HepG2 (cell line): ENCODE data around the gene EFNA2. TPM values are rescaled to one million over a fixed set of nuclear protein-coding genes. Genes with fewer than 3 reads are reported as not detected.

ENCODE experiments used
- CBX5 ChIP-seq: sonication (generic); formaldehyde crosslinking; IDR thresholded peaks from 2 replicates; pipeline ENCODE4 v1.4.0; 2020; ENCODE audit warnings: missing genetic modification reagents, borderline replicate concordance
- EP300 ChIP-seq, 3 experiments: sonication (generic) in 1 of 3; formaldehyde crosslinking in 1 of 3; IDR thresholded peaks; 2 replicates each; pipeline versions ENCODE4 v1.5.1 to v1.6.1; 2011 to 2020; ENCODE audit warnings: low read depth in 2 of 3, low read length in 2 of 3, borderline replicate concordance in 1 of 3, improper control_type of control experiment in 1 of 3, mild to moderate bottlenecking in 1 of 3, missing genetic modification reagents in 1 of 3, moderate library complexity in 1 of 3
- POGK ChIP-seq: sonication (generic); formaldehyde crosslinking; conservative IDR thresholded peaks from 2 replicates; pipeline ENCODE4 v1.8.0; 2022; ENCODE audit warnings: mild to moderate bottlenecking, moderate library complexity, missing genetic modification reagents
- RAD21 ChIP-seq: fragments of 450-650 bp; formaldehyde crosslinking; IDR thresholded peaks from 2 replicates; pipeline ENCODE4 v1.5.0; 2020; ENCODE audit warnings: mild to moderate bottlenecking
- RBFOX2 ChIP-seq: fragments of 200-400 bp; formaldehyde crosslinking; IDR thresholded peaks from 2 replicates; pipeline ENCODE4 v1.6.1; 2017; ENCODE audit warnings: low read depth, mild to moderate bottlenecking, low read length
- RCOR2 ChIP-seq: IDR thresholded peaks from 2 replicates; pipeline ENCODE4 v1.6.1; 2016; ENCODE audit warnings: missing biosample characterization, missing genetic modification reagents
- REXO4 ChIP-seq: sonication (generic); formaldehyde crosslinking; IDR thresholded peaks from 2 replicates; pipeline ENCODE4 v1.8.0; 2022; ENCODE audit warnings: missing genetic modification reagents, mild to moderate bottlenecking, borderline replicate concordance
- RFX5 ChIP-seq: IDR thresholded peaks from 2 replicates; pipeline ENCODE4 v1.6.1; 2011; ENCODE audit warnings: low read depth, low read length, improper control_type of control experiment
- RFXANK ChIP-seq: IDR thresholded peaks from 2 replicates; pipeline ENCODE4 v1.6.1; 2016
- USF2 ChIP-seq, 2 experiments: sonication (generic) in 1 of 2; formaldehyde crosslinking in 1 of 2; IDR thresholded peaks; 2 replicates each; pipeline versions ENCODE4 v1.5.1 to v1.6.1; 2011 to 2020; ENCODE audit warnings: borderline replicate concordance in 1 of 2, low read depth in 1 of 2, low read length in 1 of 2, mild to moderate bottlenecking in 1 of 2, missing genetic modification reagents in 1 of 2, moderate library complexity in 1 of 2
- ZC3H13 ChIP-seq: sonication (generic); formaldehyde crosslinking; IDR thresholded peaks from 2 replicates; pipeline ENCODE4 v1.8.1; 2023; ENCODE audit warnings: mild to moderate bottlenecking, missing genetic modification reagents, moderate library complexity
- ZMYM2 ChIP-seq: sonication (generic); formaldehyde crosslinking; IDR thresholded peaks from 2 replicates; pipeline ENCODE4 v1.8.0; 2022; ENCODE audit warnings: mild to moderate bottlenecking, missing genetic modification reagents
- ZNF557 ChIP-seq: sonication (generic); formaldehyde crosslinking; IDR thresholded peaks from 2 replicates; pipeline ENCODE4 v1.4.0; 2020; ENCODE audit warnings: missing genetic modification reagents
- ZNF562 ChIP-seq: sonication (generic); formaldehyde crosslinking; IDR thresholded peaks from 2 replicates; pipeline ENCODE4 v1.8.0; 2022; ENCODE audit warnings: missing genetic modification reagents, borderline replicate concordance
- ZNF687 ChIP-seq: sonication (generic); formaldehyde crosslinking; IDR thresholded peaks from 2 replicates; pipeline ENCODE4 v1.5.1; 2020; ENCODE audit warnings: mild to moderate bottlenecking, missing genetic modification reagents, moderate library complexity
- ZNF761 ChIP-seq: sonication (generic); formaldehyde crosslinking; conservative IDR thresholded peaks from 2 replicates; pipeline ENCODE4 v1.4.0; 2020; ENCODE audit warnings: mild to moderate bottlenecking, missing genetic modification reagents
- ZSCAN25 ChIP-seq: sonication (generic); formaldehyde crosslinking; IDR thresholded peaks from 2 replicates; pipeline ENCODE4 v1.8.0; 2022; ENCODE audit warnings: mild to moderate bottlenecking, missing genetic modification reagents
- polyA plus RNA-seq, 8 experiments: library from polyadenylated mRNA; depleted of rRNA in 3 of 8; stranded (reverse) in 7 of 8; unstranded in 1 of 8; fragments of >200 nt; fragmentation: Illumina TruSeq in 4 of 8; extraction: Trizol in 4 of 8; gene quantifications; 2 replicates each; pipeline versions ENCODE4 v1.2.1 to v1.2.3, GENCODE V29; 2011 to 2016; ENCODE audit warnings: low read depth in 4 of 8, missing spikeins in 1 of 8, mixed read lengths in 1 of 8; ENCODE audit not compliant: insufficient read depth in 1 of 8
- total RNA-seq, 5 experiments: library from RNA; depleted of rRNA; stranded (reverse); fragments of >200 nt; fragmentation: Illumina TruSeq; extraction: Trizol; gene quantifications; 2 replicates each; pipeline ENCODE4 v1.2.3, GENCODE V29; 2016; ENCODE audit warnings: low read depth in 1 of 5
- TF ChIP-seq, protein P1 (sequence below): IDR thresholded peaks from 2 replicates; pipeline ENCODE4 v1.6.1; 2012; ENCODE audit warnings: inconsistent platforms
- TF ChIP-seq, protein P2 (sequence below): sonication (generic); formaldehyde crosslinking; IDR thresholded peaks from 2 replicates; pipeline ENCODE4 v1.5.0; 2020; ENCODE audit warnings: missing genetic modification reagents

Gene EFNA2
- total and polyA plus RNA-seq, 2 of the 13 experiments (the other 11 are each of a cell fraction or from before 2014, with no cell fraction given) = 6.0 to 9.9 TPM

DNA sequence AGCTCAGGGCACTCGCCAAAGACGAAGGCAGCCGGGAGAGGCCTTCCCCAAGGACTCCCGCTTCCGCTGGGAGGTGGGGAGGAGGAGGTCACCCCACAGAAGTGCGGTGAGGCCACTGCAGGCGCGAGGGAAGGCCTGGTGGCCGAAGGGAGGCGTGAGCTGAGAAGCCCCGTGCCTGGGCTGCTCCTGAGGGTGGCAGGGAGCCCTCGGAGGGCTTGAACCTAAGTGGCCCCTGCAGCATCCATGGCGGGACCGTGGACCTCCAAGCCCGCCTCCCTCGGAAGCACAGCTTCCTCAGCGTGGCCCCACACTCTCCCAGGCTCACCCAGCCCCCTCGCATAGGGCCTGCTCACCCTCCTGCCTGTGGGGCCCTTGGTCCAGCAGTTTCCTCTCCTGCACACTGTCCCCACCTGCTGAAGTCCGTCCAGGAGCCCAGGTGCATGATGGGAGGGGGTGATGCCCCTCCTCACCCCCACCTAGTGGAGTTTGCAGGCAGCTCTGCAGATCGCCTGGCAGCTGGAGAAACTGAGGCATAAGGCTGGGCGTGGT is 25.9 kb downstream of the EFNA2 start (continued):
- TF ChIP-seq ZNF687 (CRISPR knock-in tag) (peak; percentile 86), ZNF557 (no peak), CBX5 (CRISPR knock-in tag) (no peak), RCOR2 (CRISPR knock-in tag) (no peak), EP300 (IDR thresholded peaks at IDR 0.05; ENCODE audit: low read depth in 2 of 2, low read length in 2 of 2) (no peak), EP300 (CRISPR knock-in tag; IDR thresholded peaks at IDR 0.05; ENCODE audit: borderline replicate concordance) (no peak), ZC3H13 (no peak), ZSCAN25 (CRISPR knock-in tag) (no peak), RAD21 (CRISPR knock-in tag) (no peak), ZNF761 (CRISPR knock-in tag) (no peak), USF2 (IDR thresholded peaks at IDR 0.05; ENCODE audit: low read depth, low read length) (no peak), USF2 (CRISPR knock-in tag; IDR thresholded peaks at IDR 0.05; ENCODE audit: borderline replicate concordance) (no peak), RFX5 (no peak), REXO4 (no peak), ZNF562 (CRISPR knock-in tag) (no peak), ZMYM2 (CRISPR knock-in tag) (0 out of 2 replicates have a peak, but pooled peaks have one; percentile 16), RFXANK (no peak), POGK (CRISPR knock-in tag) (no peak), RBFOX2 (no peak)
- TF ChIP-seq, protein P1, sequence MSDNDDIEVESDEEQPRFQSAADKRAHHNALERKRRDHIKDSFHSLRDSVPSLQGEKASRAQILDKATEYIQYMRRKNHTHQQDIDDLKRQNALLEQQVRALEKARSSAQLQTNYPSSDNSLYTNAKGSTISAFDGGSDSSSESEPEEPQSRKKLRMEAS = 0 out of 2 replicates have a peak, but pooled peaks have one; percentile 45
- TF ChIP-seq, protein P2, sequence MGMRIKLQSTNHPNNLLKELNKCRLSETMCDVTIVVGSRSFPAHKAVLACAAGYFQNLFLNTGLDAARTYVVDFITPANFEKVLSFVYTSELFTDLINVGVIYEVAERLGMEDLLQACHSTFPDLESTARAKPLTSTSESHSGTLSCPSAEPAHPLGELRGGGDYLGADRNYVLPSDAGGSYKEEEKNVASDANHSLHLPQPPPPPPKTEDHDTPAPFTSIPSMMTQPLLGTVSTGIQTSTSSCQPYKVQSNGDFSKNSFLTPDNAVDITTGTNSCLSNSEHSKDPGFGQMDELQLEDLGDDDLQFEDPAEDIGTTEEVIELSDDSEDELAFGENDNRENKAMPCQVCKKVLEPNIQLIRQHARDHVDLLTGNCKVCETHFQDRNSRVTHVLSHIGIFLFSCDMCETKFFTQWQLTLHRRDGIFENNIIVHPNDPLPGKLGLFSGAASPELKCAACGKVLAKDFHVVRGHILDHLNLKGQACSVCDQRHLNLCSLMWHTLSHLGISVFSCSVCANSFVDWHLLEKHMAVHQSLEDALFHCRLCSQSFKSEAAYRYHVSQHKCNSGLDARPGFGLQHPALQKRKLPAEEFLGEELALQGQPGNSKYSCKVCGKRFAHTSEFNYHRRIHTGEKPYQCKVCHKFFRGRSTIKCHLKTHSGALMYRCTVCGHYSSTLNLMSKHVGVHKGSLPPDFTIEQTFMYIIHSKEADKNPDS (CRISPR knock-in tag) = no peak
